ENCODE measurements around the gene CREB3L2. TPM values are rescaled to one million over a fixed set of nuclear protein-coding genes. Genes with fewer than 3 reads are reported as not detected.

CREB3L2 gene
- total and polyA plus RNA-seq, 2 of the 8 experiments (the other 6 are each of a cell fraction or from before 2014, with no cell fraction given), result 14.4 to 48.3 TPM

DNA sequence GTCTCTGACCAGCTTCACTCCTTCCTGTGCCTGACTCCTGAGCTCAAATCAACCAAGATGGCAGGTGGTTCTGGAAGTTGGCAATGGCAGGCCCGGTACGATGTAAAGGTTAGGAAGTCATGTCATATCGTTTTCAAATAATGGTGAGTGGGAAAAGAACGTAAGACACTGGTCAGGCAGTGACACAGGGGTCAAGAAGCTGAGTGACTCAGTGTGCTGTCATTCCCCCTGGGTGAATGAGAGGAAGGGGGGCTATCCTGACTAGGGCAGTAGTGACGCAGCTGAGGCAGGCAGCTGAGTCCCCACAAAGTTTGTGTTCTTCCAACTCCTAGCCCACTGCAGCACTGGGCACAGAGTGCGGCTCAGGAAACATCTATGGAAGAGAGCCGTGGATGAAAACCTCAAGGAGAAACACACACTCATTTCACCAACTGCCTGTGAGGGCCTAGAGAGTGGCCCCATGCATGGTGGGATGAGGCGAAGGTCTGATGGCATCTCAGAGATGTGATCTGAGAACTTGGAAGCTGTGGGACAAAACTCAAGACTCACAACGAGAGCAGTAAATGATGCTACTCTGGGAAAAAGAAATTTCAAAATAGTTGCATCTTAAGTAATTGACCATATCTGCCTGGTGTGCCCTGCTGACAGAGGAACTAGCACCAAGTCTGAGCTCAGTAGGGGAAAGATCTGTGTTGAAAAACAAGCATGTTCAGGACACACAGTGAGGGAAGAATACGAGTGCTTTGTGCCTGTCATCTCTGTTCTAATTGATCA, 23.2 kb downstream of the CREB3L2 start (continued):
- TF ChIP-seq EP300 (IDR thresholded peaks at IDR 0.05; ENCODE audit: borderline replicate concordance in 1 of 2, low read depth in 2 of 2, low read length in 2 of 2) (no peak), KDM4A (IDR thresholded peaks at IDR 0.05; ENCODE audit: low read depth, low read length, severe bottlenecking) (no peak), POLR2AphosphoS5 (IDR thresholded peaks at IDR 0.05; ENCODE audit: low read depth, low read length) (no peak)
